Anterior cingulate cortex (tissue), 58 donors: ENCODE measurements around the gene TOMM5.

Source experiments
- DNase-seq, 58 donors: peaks; one replicate each; lab custom pipeline; 2025; lab: John Stamatoyannopoulos, UW

Gene TOMM5

GRCh38 chr9:37592108-37592951 lies at the start of gene TOMM5:
Gene TOMM5 (minus strand): TSS chr9:37592597. CDS start chr9:37592532, 65 bp downstream.
- peak; percentile 5 to 96 (median 90) for DNase-seq

- DNase-seq, result no peak
Measured at GRCh38 chr9:37641331-37641730, 48.9 kb upstream of the TOMM5 start.

- no peak for DNase-seq
Measured at GRCh38 chr9:37640246-37640645, 47.8 kb upstream of the TOMM5 start.

GRCh38 chr9:37639841-37640240 lies 47.4 kb upstream of the TOMM5 start:
- no peak for DNase-seq

- DNase-seq, result no peak
Measured at GRCh38 chr9:37639109-37639762, 46.8 kb upstream of the TOMM5 start.

GRCh38 chr9:37636511-37637448 lies 44.4 kb upstream of the TOMM5 start:
- no peak for DNase-seq

GRCh38 chr9:37635808-37636207 lies 43.4 kb upstream of the TOMM5 start:
- no peak for DNase-seq

GRCh38 chr9:37632479-37632878 lies 40.1 kb upstream of the TOMM5 start:
- DNase-seq, result no peak

- no peak for DNase-seq
Measured at GRCh38 chr9:37626708-37627292, 34.4 kb upstream of the TOMM5 start.

- no peak for DNase-seq
Measured at GRCh38 chr9:37625758-37626147, 33.4 kb upstream of the TOMM5 start.

- DNase-seq, result no peak
Measured at GRCh38 chr9:37625036-37625757, 32.8 kb upstream of the TOMM5 start.

- DNase-seq, result no peak
Measured at GRCh38 chr9:37624073-37624472, 31.7 kb upstream of the TOMM5 start.

GRCh38 chr9:37623267-37623666 lies 30.9 kb upstream of the TOMM5 start:
- DNase-seq, result no peak

- DNase-seq, result no peak
Measured at GRCh38 chr9:37622462-37622861, 30.1 kb upstream of the TOMM5 start.

GRCh38 chr9:37621273-37622121 lies 29.1 kb upstream of the TOMM5 start:
- no peak for DNase-seq

GRCh38 chr9:37620396-37620795 lies 28.0 kb upstream of the TOMM5 start:
- DNase-seq, result no peak

GRCh38 chr9:37619806-37620205 lies 27.4 kb upstream of the TOMM5 start:
- DNase-seq, result no peak

- DNase-seq, result no peak
Measured at GRCh38 chr9:37618817-37619216, 26.4 kb upstream of the TOMM5 start.

- DNase-seq, result no peak
Measured at GRCh38 chr9:37617832-37618231, 25.4 kb upstream of the TOMM5 start.
